PC-9 (cell line): ENCODE results near the gene TMA7B. TPM values are rescaled to one million over a fixed set of nuclear protein-coding genes. Genes with fewer than 3 reads are reported as not detected.
"Not testable (repeated sequence)": the region's sequence is repeated elsewhere in the genome, so short reads cannot be mapped to it uniquely, and the experiment has no call there.

ENCODE experiments used
- BruUV-seq: library from RNA; stranded (reverse); fragments of 400-500 nt; replicated peaks from 2 replicates; lab custom pipeline; 2021; lab: Mats Ljungman, UMichigan
- CTCF ChIA-PET: fragments of 300-600 bp; sonication (Branson Sonifier 250); formaldehyde crosslinking; loops from one replicate; lab custom pipeline; 2022; ENCODE audit warnings: antibody characterized with exemption; lab: Charles Lee
- POLR2A ChIA-PET: fragments of 300-600 bp; sonication (Branson Sonifier 250); formaldehyde crosslinking; loops from one replicate; lab custom pipeline; 2022; ENCODE audit warnings: antibody characterized with exemption; ENCODE audit not compliant: unreplicated experiment; lab: Charles Lee
- DNase-seq, 2 experiments: peaks; one replicate each; pipeline versions ENCODE4 v3.0.0 to v3.0.0-alpha.2; 2015 to 2022; ENCODE audit warnings: mixed read lengths in 1 of 2
- H2AFZ ChIP-seq: fragments of 200-600 bp; sonication (generic); 2 replicates; pipeline ENCODE4 v1.8.1; 2017; ENCODE audit warnings: antibody characterized with exemption
- H3F3A ChIP-seq: fragments of 200-600 bp; sonication (generic); 2 replicates; pipeline ENCODE4 v1.8.1; 2017; ENCODE audit warnings: antibody characterized with exemption, mild to moderate bottlenecking, low read depth; ENCODE audit not compliant: insufficient read depth
- H3K27ac ChIP-seq: fragments of 200-600 bp; sonication (generic); 2 replicates; pipeline ENCODE4 v1.6.1; 2016; ENCODE audit warnings: mixed run types
- H3K27me3 ChIP-seq: fragments of 200-600 bp; sonication (generic); 2 replicates; pipeline ENCODE4 v1.6.1; 2016; ENCODE audit warnings: low read depth, mixed run types; ENCODE audit not compliant: insufficient read depth
- H3K36me3 ChIP-seq: fragments of 200-600 bp; sonication (generic); 2 replicates; pipeline ENCODE4 v1.6.1; 2016; ENCODE audit warnings: low read depth, mixed run types
- H3K4me1 ChIP-seq: fragments of 200-600 bp; sonication (generic); replicated peaks from 2 replicates; pipeline ENCODE4 v1.6.1; 2016; ENCODE audit warnings: mixed run types; ENCODE audit not compliant: insufficient read depth
- H3K4me2 ChIP-seq: fragments of 200-600 bp; sonication (generic); 2 replicates; pipeline ENCODE4 v1.6.1; 2017; ENCODE audit warnings: mixed run types
- H3K4me3 ChIP-seq: fragments of 200-600 bp; sonication (generic); 2 replicates; pipeline ENCODE4 v1.6.1; 2016; ENCODE audit warnings: mixed run types
- H3K79me2 ChIP-seq: fragments of 200-600 bp; sonication (generic); 2 replicates; pipeline ENCODE4 v1.6.1; 2017; ENCODE audit warnings: low read depth, mixed run types
- H3K9me2 ChIP-seq: fragments of 200-600 bp; sonication (generic); 2 replicates; pipeline ENCODE4 v1.8.1; 2017; ENCODE audit warnings: mild to moderate bottlenecking; ENCODE audit not compliant: insufficient read depth
- H3K9me3 ChIP-seq: fragments of 200-600 bp; sonication (generic); 2 replicates; pipeline ENCODE4 v1.8.1; 2016; ENCODE audit warnings: low read depth; ENCODE audit not compliant: insufficient read depth
- H4K20me1 ChIP-seq: fragments of 200-600 bp; sonication (generic); 2 replicates; pipeline ENCODE4 v1.8.1; 2017; ENCODE audit not compliant: insufficient read depth
- CTCF ChIP-seq: fragments of 200-600 bp; sonication (generic); conservative IDR thresholded peaks from 2 replicates; pipeline ENCODE4 v1.6.1; 2017; ENCODE audit warnings: mixed run types, antibody characterized with exemption, mild to moderate bottlenecking, moderate library complexity
- EZH2 ChIP-seq: fragments of 200-600 bp; sonication (generic); IDR thresholded peaks from 2 replicates; pipeline ENCODE4 v1.8.0; 2017; ENCODE audit warnings: antibody characterized with exemption, low read depth
- intact Hi-C: fragments of 100-400 bp; cut with micrococcal nuclease; formaldehyde crosslinking; loops from one replicate; pipeline ENCODE4 v1.10.0; 2022; ENCODE audit not compliant: unreplicated experiment
- total RNA-seq: library from RNA; stranded (reverse); gene quantifications from 2 replicates; pipeline ENCODE4 v1.2.3, GENCODE V29; 2021

The TMA7B gene
- total RNA-seq, 1 experiment from 2014 or later = not detected

GRCh38 chr22:39949964-39950737, 10.0 kb upstream of the TMA7B start:
- no peaks in the 10 kb centered on the region for H3K9me2 ChIP-seq
- intact Hi-C loops = no loop called here
- H3K4me3 ChIP-seq = no peak overlapping the region
- no peaks in the 10 kb centered on the region for H3K4me1 ChIP-seq
- H3K36me3 ChIP-seq = no peaks in the 10 kb centered on the region
- peaks cover 67% of the 10 kb centered on the region for H3K27me3 ChIP-seq
- ChIA-PET POLR2A (no interaction called here), CTCF (no interaction called here)
- no TSS peak for BruUV-seq
- no peak overlapping the region for H2AFZ ChIP-seq
- H3F3A ChIP-seq = no peaks in the 10 kb centered on the region
- H4K20me1 ChIP-seq = no peaks in the 10 kb centered on the region
- H3K4me2 ChIP-seq = no peak overlapping the region
- TF ChIP-seq CTCF (no peak), EZH2 (no peak)
- no peak overlapping the region for H3K27ac ChIP-seq
- H3K79me2 ChIP-seq = no peaks in the 10 kb centered on the region
- no peaks in the 10 kb centered on the region for H3K9me3 ChIP-seq
- DNase-seq = no peak

GRCh38 chr22:39951603-39952293, 8.4 kb upstream of the TMA7B start:
- H3K27ac ChIP-seq, H4K20me1 ChIP-seq, POLR2A ChIA-PET, H3K4me3 ChIP-seq, H3K4me1 ChIP-seq, intact Hi-C loops, CTCF ChIA-PET, H3F3A ChIP-seq, H3K79me2 ChIP-seq, DNase-seq, H3K9me2 ChIP-seq, H3K36me3 ChIP-seq, BruUV-seq, H3K4me2 ChIP-seq, H3K9me3 ChIP-seq, H2AFZ ChIP-seq: not testable (repeated sequence)
- peaks cover 52% of the 10 kb centered on the region for H3K27me3 ChIP-seq

GRCh38 chr22:39952347-39952746, 7.8 kb upstream of the TMA7B start:
- H3K27ac ChIP-seq = no peak overlapping the region
- H3F3A ChIP-seq = no peaks in the 10 kb centered on the region
- H3K27me3 ChIP-seq = peaks cover 46% of the 10 kb centered on the region
- H2AFZ ChIP-seq = no peak overlapping the region
- POLR2A ChIA-PET = no interaction called here
- no peak overlapping the region for H3K4me2 ChIP-seq
- CTCF ChIA-PET = no interaction called here
- no peaks in the 10 kb centered on the region for H4K20me1 ChIP-seq
- BruUV-seq = no TSS peak
- no peaks in the 10 kb centered on the region for H3K9me2 ChIP-seq
- H3K36me3 ChIP-seq = no peaks in the 10 kb centered on the region
- no peak for TF ChIP-seq CTCF
- DNase-seq = no peak
- H3K4me1 ChIP-seq = no peaks in the 10 kb centered on the region
- no peaks in the 10 kb centered on the region for H3K9me3 ChIP-seq
- intact Hi-C loops = no loop called here
- no peak overlapping the region for H3K4me3 ChIP-seq
- no peaks in the 10 kb centered on the region for H3K79me2 ChIP-seq
